Measurements from ENCODE around the gene CNTNAP2.
A peak's percentile ranks its signal among the peaks of the same experiment; 100 is the strongest.
"Not testable (repeated sequence)": the region's sequence is repeated elsewhere in the genome, so short reads cannot be mapped to it uniquely, and the experiment has no call there.

CNTNAP2 gene

DNA sequence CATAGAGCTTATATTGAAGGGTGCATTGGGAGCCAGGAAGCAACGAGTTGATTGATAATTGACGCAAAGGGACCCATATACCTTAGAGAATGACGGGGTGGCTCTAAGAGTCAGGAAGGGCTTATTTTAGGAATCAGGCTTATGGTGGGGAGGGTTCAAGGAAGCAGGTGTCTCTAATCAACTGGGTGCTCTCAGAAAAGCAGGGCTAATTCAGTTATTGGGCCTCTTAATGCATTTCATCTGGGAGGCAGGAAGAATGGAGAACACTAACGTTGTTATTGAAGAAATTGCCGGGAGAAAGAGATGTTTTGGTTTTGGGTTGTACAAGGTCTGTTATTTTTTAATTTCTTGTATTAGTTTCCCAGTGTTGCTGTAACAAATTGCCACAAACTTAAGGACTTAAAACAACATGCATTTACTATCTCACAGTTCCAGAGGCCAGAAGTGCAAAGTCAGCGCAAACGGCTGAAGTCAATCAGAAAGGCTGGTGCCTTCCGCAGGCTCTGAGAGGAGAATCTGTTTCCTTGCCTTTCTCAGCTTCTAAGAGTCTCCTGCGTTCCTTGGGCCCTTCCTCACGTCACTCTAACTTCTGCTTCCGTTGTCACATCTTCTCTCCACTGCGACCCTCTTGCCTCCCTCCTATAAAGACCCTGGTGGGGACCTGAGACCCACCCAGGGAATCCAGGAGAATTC, 2145.5 kb downstream of the CNTNAP2 start:
- DNase-seq: no peak

DNA sequence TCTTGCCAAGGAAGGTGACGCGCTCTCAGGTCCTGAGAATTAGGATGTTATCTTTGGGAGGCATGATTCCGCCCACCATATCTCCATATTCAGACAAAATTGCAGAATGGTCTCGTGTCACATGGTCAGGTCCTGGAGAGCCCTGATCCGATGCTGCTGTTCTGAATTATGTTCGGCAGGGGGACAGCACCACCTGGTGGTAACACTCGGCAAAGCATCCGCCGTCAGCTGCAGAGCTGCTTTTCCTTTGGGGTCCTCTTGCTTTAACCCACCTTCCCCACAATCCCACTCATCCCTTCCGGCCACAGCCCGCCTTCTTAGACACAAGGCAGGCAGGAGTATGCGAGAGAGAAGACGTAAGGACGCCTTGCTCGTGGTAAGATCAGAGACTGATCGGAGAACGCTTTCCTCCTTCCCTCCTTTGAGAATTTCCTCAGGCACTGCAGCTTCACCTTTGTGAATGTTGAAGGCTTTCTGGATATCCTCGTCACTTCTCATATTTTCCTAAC, 2146.2 kb downstream of the CNTNAP2 start:
- DNase-seq: peak; percentile 33

- DNase-seq: peak; percentile 67
Observed at GRCh38 chr7:148264933-148265557, 2148.4 kb downstream of the CNTNAP2 start.

- DNase-seq: no peak
Observed at GRCh38 chr7:148265896-148266295, 2149.3 kb downstream of the CNTNAP2 start.

DNA sequence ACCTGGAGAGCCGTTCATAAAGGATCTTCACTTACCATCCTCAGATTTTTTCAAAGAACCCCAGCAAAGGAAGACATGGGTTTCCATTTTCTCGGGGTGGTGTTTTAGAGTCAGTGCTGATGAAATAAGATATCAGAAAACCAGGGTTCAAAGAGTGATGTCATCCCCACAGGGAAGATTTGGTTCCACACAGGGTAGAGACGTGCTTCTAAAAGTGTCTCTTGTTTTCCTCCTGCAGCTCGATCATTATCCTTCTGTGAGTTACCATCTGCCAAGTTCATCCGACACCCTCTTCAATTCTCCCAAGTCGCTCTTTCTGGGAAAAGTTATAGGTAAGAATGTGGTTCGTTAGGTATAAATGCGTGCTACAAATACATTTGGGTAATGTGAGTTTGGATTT, 2150.2 kb downstream of the CNTNAP2 start:
- no peak for DNase-seq

GRCh38 chr7:148270576-148270975, 2154.0 kb downstream of the CNTNAP2 start:
- DNase-seq: no peak

DNA sequence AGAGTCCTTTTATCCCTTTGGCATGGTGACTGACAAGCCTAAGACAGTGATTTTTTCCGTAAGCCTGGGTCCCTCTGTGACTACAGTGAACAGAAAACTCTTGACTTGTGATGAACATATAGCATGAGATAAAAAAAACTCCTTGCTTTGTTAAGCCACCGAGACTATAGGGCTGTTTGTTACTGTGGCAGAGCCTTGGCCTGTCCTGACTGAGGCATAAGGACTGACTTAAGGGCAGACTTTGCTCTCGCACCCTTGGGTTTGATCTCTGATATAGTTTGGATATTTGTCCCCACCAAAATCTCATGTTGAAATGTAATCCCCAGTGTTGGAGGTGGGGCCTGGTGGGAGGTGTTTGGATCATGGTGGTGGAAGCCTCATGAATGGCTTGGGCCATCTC, 2157.5 kb downstream of the CNTNAP2 start:
- DNase-seq: no peak

GRCh38 chr7:148275359-148275890, 2158.8 kb downstream of the CNTNAP2 start:
- DNase-seq: no peak

- DNase-seq: no peak
Observed at GRCh38 chr7:148276314-148277041, 2159.9 kb downstream of the CNTNAP2 start.

DNA sequence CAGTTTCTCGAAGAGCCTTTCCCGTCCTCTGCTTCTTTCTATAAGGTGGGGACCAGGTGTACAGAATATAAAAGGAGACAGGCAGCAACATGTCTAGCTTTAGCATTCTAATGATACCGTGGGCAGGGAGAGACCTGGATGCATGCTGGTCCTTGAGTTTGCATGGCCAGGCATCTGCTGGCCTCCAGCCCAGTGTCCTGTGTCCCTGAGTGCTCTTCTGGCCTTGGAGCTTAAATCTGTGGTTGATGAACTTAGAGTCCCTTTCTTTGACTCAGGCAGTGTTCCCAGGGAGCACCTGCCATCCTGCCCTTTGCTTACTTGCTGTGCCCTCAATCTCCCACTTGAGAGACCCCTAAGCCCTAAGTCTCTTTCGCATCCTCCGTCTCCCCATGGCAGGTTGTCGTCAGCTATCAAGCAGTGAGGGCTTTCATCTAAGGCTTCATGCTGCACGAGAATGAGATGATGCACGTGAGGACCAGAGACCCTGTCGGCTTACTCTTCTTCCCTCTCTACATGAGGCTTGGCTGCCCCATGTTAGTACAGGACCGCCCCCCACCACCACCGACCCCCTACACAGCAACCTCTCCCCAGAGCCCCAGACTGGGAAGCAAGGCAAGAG, 2160.6 kb downstream of the CNTNAP2 start:
- DNase-seq: no peak

- DNase-seq: peak; percentile 13
Observed at GRCh38 chr7:148286150-148286549, 2169.5 kb downstream of the CNTNAP2 start.

- no peak for DNase-seq
Observed at GRCh38 chr7:148287538-148287937, 2170.9 kb downstream of the CNTNAP2 start.

DNA sequence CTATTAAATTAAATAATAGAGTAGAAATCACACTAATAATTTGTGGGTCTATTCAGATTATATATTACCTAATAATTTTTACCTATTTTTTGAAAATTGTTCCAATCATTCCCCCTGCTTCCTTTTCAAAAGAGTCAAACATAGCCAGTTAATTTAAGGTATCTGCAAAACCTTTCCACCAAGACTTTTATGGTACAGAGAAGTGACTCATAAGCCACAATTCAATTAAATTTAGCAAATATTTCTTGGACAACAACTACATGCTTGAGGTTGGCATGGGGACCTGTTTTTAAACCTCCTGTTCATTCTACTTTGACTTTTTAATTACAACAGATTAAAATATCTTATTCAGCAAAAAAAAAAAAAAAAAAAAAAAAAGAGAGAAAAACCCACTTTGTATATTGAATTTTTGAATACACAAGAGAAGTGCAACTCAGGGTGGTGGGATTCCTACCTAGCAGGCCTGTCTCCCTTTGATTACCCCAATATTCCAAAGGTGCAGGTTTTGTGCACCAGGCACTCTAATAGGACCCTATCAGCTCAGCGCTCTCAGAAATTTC, 2172.1 kb downstream of the CNTNAP2 start:
- DNase-seq: no peak

GRCh38 chr7:148289630-148290029, 2173.0 kb downstream of the CNTNAP2 start:
- DNase-seq: no peak

DNA sequence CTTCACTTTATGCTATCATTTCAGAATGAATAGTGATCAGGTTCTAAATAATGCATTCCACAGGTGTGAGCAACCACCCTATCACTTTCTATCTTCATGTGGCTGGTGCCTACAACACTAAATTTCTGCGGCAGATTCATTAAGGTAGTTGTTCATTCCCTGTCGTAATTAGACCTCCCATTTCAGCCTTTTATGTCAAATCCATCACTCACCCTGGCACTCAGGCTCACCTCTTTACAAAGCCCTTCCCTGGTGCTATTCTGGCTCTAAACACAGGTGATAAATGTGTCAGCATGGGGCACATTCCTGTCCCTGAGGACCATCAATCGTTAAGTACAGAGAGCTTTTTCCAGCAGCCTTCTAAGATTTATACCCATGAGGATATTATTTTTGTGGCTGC, 2173.9 kb downstream of the CNTNAP2 start:
- no peak for DNase-seq

DNA sequence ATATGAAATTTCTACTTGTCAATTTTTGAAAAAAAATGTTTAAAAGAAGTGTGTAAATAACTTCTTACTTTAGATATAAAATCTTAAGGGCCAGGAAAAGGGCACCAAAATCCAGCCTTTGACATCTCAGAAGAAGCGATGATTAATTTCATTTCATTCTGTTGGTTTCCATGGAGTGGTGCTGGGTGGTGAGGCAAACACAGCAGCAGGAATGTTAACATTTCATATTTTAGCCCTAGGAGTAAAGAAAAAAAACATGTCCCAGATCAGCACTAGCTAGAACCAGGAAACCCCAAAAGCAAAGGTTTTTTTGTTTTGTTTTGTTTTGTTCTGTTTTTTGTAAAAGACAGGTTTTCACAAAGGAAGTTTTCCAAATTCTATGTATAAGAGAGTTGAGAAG, 2175.2 kb downstream of the CNTNAP2 start:
- no peak for DNase-seq

DNA sequence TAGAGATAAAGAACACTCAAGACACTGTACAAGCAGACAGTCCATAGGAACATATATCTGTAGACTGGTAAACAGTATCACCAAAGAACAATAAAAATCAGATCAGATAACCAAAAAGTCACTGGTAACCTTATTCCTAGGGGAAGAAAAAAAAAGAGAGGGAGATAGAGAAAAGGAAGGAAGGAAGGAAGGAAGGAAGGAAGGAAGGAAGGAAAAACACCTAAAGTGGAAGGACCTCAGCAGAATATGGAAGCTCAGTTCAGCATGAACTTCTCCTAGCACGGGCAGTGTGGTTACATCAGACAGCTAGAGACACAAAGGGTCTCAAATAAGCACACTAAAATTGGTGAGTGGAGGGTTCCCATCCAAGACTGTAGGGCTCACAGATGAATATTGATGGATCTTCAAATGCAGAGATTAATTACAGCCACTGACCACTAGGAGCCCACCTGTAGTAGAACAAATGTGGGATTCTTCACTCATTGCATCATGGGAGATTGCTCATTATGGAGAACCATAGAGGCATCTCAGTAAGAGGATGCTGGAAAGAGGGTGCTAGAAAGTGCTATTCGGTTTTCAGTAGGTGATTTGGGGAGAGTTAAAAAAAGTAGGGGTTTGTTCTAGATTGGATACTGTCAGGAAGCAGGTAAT, 2180.5 kb downstream of the CNTNAP2 start:
- DNase-seq: no peak

DNA sequence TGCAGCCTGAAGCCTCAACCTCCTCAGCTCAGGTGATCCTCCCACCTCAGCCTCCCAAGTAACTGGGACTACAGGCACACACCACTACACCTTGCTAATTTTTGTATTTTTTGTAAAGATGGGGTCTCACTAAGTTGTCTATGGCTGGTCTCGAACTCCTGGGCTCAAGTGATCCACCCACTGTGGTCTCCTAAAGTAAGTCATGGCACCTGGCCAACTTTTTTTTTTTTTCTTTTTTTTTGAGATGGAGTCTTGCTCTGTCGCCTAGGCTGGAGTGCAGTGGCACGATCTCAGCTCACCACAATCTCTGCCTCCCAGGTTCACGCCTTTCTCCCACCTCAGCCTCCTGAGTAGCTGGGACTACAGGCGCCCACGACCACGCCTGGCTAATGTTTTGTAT, 2182.2 kb downstream of the CNTNAP2 start:
- not testable (repeated sequence) for DNase-seq

- DNase-seq: no peak
Observed at GRCh38 chr7:148299350-148300276, 2183.0 kb downstream of the CNTNAP2 start.

- DNase-seq: not testable (repeated sequence)
Observed at GRCh38 chr7:148302436-148302835, 2185.8 kb downstream of the CNTNAP2 start.
